Hematopoietic multipotent progenitor cell (in vitro differentiated cells): ENCODE results near the gene ADRM1. TPM values are rescaled to one million over a fixed set of nuclear protein-coding genes. Genes with fewer than 3 reads are reported as not detected.

Experiments used
- DNase-seq, 3 donors: peaks; one replicate each; pipeline ENCODE4 v3.0.0-alpha.2; 2011 to 2015; ENCODE audit warnings: low read depth in 2 of 3, low spot score in 2 of 3
- total RNA-seq: library from RNA; depleted of rRNA; stranded (reverse); fragments of >200 nt; gene quantifications from one replicate; pipeline ENCODE4 v1.2.3, GENCODE V29; 2012

The ADRM1 gene
- total RNA-seq, 1 donor, result 90.5 TPM

DNA sequence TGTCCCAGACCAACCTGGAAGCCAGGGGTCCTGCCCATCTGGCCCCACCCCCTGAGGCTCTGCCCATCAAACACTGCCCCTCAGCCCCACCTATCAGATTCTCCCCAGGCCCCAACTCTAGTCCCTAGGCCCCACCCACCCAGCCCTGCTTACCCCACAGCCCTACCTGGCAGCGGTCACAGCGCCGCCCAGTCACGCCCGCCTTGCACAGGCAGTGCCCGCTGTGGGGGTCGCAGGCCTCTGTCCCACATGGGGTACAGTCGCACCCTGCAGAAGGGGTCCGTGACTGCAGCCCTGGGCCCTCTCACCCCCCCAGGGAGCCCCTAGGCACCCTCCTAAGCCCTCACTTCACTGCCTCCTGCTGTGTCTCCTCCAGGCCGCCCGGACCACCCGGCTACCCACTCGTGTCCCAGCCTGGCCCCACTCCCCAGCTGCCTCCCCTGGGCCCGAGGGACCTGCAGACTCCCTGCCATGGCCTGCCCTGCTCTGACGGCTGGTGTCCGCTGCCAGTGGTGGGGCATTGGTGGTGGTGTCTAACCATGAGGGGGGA, 19.8 kb downstream of the ADRM1 start:
- DNase-seq, result no peak

- DNase-seq, result no peak
Observed at GRCh38 chr20:62323146-62323979, 20.6 kb downstream of the ADRM1 start.

GRCh38 chr20:62323980-62324906, 21.4 kb downstream of the ADRM1 start:
- DNase-seq, result no peak

DNA sequence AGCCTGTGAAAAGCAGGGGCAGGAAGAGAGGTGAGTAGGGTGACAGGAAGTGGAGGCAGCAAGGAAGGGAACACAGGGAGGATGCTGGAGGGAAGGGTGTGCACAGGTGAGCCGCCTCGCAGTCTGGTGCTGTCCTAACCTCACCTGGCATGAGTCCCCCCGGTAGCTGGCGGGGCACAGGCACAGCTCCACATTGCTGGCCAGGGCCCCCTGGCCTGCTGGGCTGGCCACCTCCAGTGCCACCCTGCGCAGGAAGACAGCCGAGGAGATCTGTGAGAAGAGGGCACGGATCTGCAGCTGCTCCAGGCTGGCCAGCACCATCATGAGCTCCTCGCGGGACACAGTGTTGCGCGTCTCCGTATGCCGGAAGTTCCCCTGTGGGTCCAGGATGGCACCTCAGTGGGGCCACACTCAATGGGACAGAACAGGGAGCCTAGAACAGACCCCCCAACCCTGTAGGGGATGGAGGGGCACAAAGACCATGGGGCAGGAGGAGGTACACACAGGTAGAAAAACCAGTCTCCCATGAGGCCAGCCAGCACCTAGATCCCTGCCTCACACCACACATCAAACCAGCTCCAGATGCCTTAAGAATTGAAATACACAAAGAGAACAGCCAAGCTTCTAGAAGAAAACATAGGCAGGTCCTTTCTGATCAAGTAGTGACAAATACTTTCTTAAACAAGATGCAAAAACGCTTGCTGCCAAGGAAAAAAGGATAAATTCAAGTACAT, 22.5 kb downstream of the ADRM1 start:
- DNase-seq, result no peak

- no peak for DNase-seq
Observed at GRCh38 chr20:62326559-62326958, 23.8 kb downstream of the ADRM1 start.

DNA sequence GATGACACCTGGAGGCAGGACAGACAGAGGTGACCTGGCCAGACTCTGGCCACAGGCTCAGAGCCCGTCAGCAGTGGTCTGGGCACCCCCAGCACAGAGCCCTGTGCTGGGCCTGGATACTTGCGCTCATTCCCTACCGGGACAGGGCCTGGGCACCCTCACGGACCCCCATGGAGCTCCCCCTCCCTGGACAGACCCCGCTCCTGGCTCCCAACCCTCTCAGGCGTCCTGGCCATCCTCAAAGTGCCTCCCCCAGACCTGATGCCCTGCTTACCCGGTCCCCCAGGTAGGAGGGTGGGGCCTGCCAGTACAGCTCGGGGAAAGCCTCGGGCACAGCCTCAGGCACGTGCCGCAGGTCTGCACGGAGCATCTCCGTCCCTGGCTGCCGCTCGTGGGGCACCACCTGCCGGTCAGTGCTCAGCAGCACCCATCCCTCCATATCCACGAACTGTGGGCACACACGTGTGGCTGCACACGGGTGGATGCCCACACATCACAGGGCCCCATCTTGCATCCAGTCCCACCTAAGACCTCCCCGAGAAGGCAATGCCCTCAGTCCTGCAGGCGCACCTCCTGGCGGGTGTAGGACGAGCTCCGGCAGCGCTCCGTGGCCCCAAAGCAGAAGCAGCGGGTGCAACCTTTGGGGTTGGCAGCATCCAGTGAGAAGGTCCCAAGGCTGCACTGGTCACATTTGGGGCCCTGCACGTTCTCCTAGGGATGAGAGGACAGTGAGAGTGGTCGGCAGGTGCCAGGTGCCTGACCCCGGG, 24.3 kb downstream of the ADRM1 start:
- DNase-seq, result no peak

DNA sequence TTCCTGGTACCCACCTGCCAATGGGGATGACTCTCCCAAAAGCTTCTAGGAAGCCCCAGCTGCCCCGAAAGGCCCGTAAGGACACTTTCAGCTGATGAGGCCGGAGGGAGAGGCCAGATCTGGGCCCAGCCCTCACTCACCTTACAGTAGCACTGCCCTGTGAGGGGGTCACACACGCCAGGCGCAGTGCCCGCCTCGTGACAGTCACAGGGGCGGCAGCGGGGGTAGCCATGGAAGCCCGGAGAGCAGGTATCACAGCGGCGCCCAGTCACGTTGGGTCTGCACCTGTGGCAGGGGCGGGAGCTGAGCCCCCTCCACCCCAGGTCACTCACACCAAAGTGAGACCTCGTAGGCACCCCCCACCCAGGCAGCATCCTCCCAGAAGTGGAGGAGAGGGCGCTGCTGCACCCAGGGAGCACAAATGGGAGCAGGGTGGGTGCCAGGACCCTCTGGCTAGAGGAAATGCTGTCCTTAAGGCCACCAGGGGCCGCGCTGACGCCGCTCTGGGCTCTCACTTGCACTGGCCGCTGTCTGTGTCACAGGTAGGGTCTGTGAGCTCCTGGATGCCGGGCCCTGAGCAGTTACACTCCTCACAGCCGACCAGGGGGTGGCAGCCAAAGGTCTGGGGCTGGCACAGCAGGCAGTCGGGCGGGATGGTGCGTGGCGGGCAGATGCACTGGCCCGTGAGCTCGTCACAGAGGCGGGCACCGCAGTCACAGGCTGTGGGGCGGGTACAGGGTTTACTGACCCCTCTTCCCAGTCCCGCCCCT, 25.1 kb downstream of the ADRM1 start:
- no peak for DNase-seq

GRCh38 chr20:62328684-62329388, 26.0 kb downstream of the ADRM1 start:
- no peak for DNase-seq

DNA sequence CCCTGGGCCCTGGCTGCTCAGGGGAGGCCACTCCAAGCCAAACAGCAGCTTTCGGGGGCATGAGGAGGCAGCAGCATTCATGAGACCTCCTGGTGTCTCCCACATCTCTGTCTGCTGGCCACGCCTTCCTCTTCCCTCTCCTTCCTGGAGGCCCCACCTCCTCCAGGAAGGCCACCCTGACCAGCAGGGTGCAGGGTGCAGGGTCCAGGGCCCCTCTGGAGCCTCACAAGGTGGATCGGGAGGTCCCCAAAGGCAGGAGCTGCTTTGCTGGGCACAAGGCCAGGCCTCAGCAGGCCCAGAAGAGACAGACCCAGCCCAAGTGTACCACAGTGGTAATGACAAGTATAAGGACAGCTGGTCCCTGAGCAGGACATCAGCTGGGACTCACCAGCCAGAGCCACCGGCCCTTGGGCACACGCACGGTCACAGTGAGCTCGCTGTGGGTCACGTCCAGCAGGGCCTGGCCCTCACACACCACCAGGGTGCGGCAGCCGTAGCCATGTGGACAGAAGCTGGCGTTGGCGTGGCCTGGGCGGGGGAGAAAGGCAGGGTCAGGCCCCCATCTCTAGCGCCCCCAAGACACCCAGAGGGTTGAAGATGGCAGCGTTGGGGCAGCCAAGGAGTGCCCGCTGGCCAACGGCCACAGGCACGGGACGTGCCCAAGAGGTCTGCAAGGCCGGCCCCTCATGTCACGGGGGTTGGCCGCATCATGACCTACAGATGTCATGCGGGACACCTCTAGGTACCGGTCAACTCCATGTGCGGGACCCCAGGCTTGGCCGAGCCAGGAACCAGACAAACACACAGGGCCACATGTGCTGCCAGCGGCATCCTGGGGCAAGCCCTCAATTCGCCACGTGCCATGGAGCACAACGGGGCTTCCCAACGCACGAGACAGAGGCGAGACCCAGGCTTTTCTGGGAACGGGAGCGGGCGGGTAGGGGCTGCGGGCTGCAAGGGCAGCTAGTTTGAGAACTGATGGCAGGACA, 26.9 kb downstream of the ADRM1 start:
- DNase-seq, result no peak

- no peak for DNase-seq
Observed at GRCh38 chr20:62330576-62331317, 27.9 kb downstream of the ADRM1 start.

- no peak for DNase-seq
Observed at GRCh38 chr20:62331347-62331746, 28.6 kb downstream of the ADRM1 start.

GRCh38 chr20:62332421-62332820, 29.6 kb downstream of the ADRM1 start:
- DNase-seq, result no peak

- DNase-seq, result no peak
Observed at GRCh38 chr20:62332989-62333819, 30.4 kb downstream of the ADRM1 start.

GRCh38 chr20:62333820-62334595, 31.2 kb downstream of the ADRM1 start:
- no peak for DNase-seq

GRCh38 chr20:62334881-62335280, 32.1 kb downstream of the ADRM1 start:
- DNase-seq, result no peak
